Neuronal stem cell (in vitro differentiated cells): ENCODE results near the gene TAF4B.

Experiments
- DNase-seq: peaks from one replicate; pipeline ENCODE4 v3.0.0-alpha.2; 2013; ENCODE audit warnings: low spot score
- H2AFZ ChIP-seq: one replicate; pipeline ENCODE4 v1.6.1; 2013; ENCODE audit warnings: mild to moderate bottlenecking, low read length, inconsistent platforms
- H2AK5ac ChIP-seq: 2 replicates; pipeline ENCODE4 v1.6.1; 2013; ENCODE audit warnings: low read depth, mild to moderate bottlenecking, inconsistent platforms, low read length, moderate library complexity, mixed read lengths
- H2BK120ac ChIP-seq: 2 replicates; pipeline ENCODE4 v1.6.1; 2013; ENCODE audit warnings: low read depth, mild to moderate bottlenecking, inconsistent platforms, low read length, moderate library complexity, mixed read lengths
- H2BK12ac ChIP-seq: one replicate; pipeline ENCODE4 v1.6.1; 2013; ENCODE audit warnings: low read length, inconsistent platforms
- H2BK15ac ChIP-seq: 2 replicates; pipeline ENCODE4 v1.6.1; 2013; ENCODE audit warnings: mild to moderate bottlenecking, low read length, inconsistent platforms, mixed read lengths
- H2BK5ac ChIP-seq: one replicate; pipeline ENCODE4 v1.6.1; 2013; ENCODE audit warnings: inconsistent platforms, mild to moderate bottlenecking, low read length, moderate library complexity
- H3K14ac ChIP-seq: one replicate; pipeline ENCODE4 v1.6.1; 2013; ENCODE audit warnings: low read length, inconsistent platforms
- H3K18ac ChIP-seq: 2 replicates; pipeline ENCODE4 v1.6.1; 2013; ENCODE audit warnings: low read length, inconsistent platforms
- H3K23ac ChIP-seq: 2 replicates; pipeline ENCODE4 v1.6.1; 2013; ENCODE audit warnings: low read depth, mild to moderate bottlenecking, mixed read lengths, low read length, inconsistent platforms; ENCODE audit not compliant: poor library complexity
- H3K27ac ChIP-seq: replicated peaks from 3 replicates; pipeline ENCODE4 v1.5.1; 2013; ENCODE audit warnings: low read length, inconsistent platforms
- H3K27me3 ChIP-seq, 3 experiments: 2 replicates each; pipeline ENCODE4 v1.6.1; 2013; ENCODE audit warnings: low read length in 3 of 3, mild to moderate bottlenecking in 2 of 3, inconsistent platforms in 1 of 3, low read depth in 1 of 3, mixed read lengths in 1 of 3, moderate library complexity in 1 of 3; ENCODE audit not compliant: control insufficient read depth in 3 of 3, insufficient read depth in 3 of 3
- H3K36me3 ChIP-seq, 2 donors: replicated peaks in 1 of 2; 2 replicates each; pipeline ENCODE4 v1.6.1; 2013; ENCODE audit warnings: low read length in 2 of 2; ENCODE audit not compliant: control insufficient read depth in 2 of 2, insufficient read depth in 2 of 2
- H3K4ac ChIP-seq: 2 replicates; pipeline ENCODE4 v1.6.1; 2013; ENCODE audit warnings: inconsistent platforms, mild to moderate bottlenecking, low read length, moderate library complexity
- H3K4me1 ChIP-seq, 2 donors: 1 replicate in 1 of 2; 2 replicates in 1 of 2; pipeline ENCODE4 v1.6.1; 2013; ENCODE audit warnings: low read length in 2 of 2, low read depth in 1 of 2; ENCODE audit not compliant: control insufficient read depth in 2 of 2, insufficient read depth in 1 of 2
- H3K4me2 ChIP-seq: one replicate; pipeline ENCODE4 v1.6.1; 2013; ENCODE audit warnings: mild to moderate bottlenecking, low read length, inconsistent platforms; ENCODE audit not compliant: insufficient read depth, poor library complexity, severe bottlenecking
- H3K4me3 ChIP-seq, 2 donors: 2 replicates each; pipeline ENCODE4 v1.5.1; 2013; ENCODE audit warnings: low read length in 2 of 2, mild to moderate bottlenecking in 2 of 2, inconsistent platforms in 1 of 2, moderate library complexity in 1 of 2
- H3K79me1 ChIP-seq: one replicate; pipeline ENCODE4 v1.6.1; 2013; ENCODE audit warnings: low read depth, mild to moderate bottlenecking, inconsistent platforms, low read length, moderate library complexity
- H3K9ac ChIP-seq: one replicate; pipeline ENCODE4 v1.6.1; 2013; ENCODE audit warnings: mild to moderate bottlenecking, low read depth, low read length, inconsistent platforms; ENCODE audit not compliant: poor library complexity
- H3K9me3 ChIP-seq, 2 donors: replicated peaks in 1 of 2; 2 replicates each; pipeline versions ENCODE3 to v1.6.1; 2013; ENCODE audit warnings: low read length in 2 of 2, mild to moderate bottlenecking in 2 of 2, inconsistent platforms in 1 of 2, low read depth in 1 of 2, mixed read lengths in 1 of 2, moderate library complexity in 1 of 2; ENCODE audit not compliant: control insufficient read depth in 2 of 2, insufficient read depth in 1 of 2
- H4K8ac ChIP-seq: one replicate; pipeline ENCODE4 v1.6.1; 2013; ENCODE audit warnings: low read depth, mild to moderate bottlenecking, inconsistent platforms, low read length, moderate library complexity
- H4K91ac ChIP-seq: one replicate; pipeline ENCODE4 v1.6.1; 2013; ENCODE audit warnings: low read length, low read depth, mild to moderate bottlenecking, inconsistent platforms; ENCODE audit not compliant: poor library complexity
- WGBS, 2 donors: extraction: QIAGEN DNeasy Blood & Tissue Kit; methylation state at CpG; one replicate each; pipeline ENCODE4 v1.1.7; 2013; ENCODE audit warnings: missing lambda C conversion rate in 2 of 2, mixed read lengths in 1 of 2; ENCODE audit not compliant: insufficient read length in 2 of 2, insufficient replicate concordance in 1 of 2; ENCODE audit errors: extremely low coverage in 2 of 2; 5-methylcytosine and 5-hydroxymethylcytosine counted together

Gene TAF4B

DNA sequence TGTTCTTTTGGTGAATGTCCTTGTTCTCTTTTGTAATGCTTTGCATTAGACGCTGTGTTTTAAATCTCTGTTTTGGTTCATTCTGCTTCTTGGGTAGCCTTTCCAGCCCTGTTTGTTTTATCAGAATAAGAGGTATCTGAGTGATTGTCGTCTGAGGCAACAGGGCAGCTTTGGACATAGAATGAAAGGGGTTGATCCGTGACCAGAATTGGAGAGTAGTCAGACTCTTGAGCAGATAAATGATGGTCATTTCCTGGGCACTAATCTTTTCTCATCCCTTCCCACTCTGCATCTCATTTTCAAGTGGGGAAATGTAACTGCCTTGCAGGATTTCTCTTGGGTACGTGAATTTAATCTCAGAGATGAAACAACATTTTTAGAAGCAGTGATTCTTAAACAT is 61.4 kb downstream of the TAF4B start:
- Histone ChIP-seq H3K4ac (no peak overlapping the region), H2AK5ac (no peak overlapping the region), H2BK5ac (no peak overlapping the region), H3K36me3 (no peaks in the 10 kb centered on the region), H2BK12ac (no peak overlapping the region), H3K27ac (no peak overlapping the region), H3K4me1 (no peaks in the 10 kb centered on the region), H3K27me3 (no peaks in the 10 kb centered on the region), H3K18ac (no peak overlapping the region), H4K8ac (no peak overlapping the region), H3K9ac (no peak overlapping the region), H3K23ac (no peak overlapping the region), H2AFZ (no peak overlapping the region), H4K91ac (no peak overlapping the region), H2BK120ac (no peak overlapping the region), H3K79me1 (no peaks in the 10 kb centered on the region), H3K14ac (no peak overlapping the region), H2BK15ac (no peak overlapping the region), H3K4me3 (no peak overlapping the region), H3K9me3 (peaks cover 0 to 4% of the 10 kb centered on the region in 2 donors), H3K4me2 (no peak overlapping the region)
- no CpG with 5 or more reads among the region's 4 CpGs for WGBS, 2 donors
- DNase-seq, result no peak

DNA sequence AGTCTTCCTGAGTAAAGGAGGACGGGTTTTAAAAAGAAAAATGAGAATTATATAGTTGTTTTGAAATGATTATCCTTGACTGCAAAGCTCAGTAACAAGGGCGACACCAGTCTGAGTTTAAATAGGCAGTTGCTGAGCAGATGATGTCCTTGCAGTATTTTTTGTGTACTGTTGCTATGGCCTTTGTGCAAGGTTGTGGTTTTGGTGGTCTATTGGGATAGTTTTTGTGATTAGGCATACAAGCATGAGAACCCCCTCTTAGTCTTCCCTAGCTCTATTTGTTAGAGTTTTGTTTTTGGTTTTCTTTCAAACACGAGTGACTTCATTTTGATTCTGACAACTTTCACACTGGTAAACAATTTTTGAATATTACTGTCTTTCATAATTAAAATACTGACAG is 64.1 kb downstream of the TAF4B start:
- H4K91ac ChIP-seq, result no peak overlapping the region
- no peak overlapping the region for H3K4me2 ChIP-seq
- no peak overlapping the region for H3K4me3 ChIP-seq
- no peak overlapping the region for H2AK5ac ChIP-seq
- H3K9me3 ChIP-seq, result no peaks in the 10 kb centered on the region
- H3K14ac ChIP-seq, result no peak overlapping the region
- H4K8ac ChIP-seq, result no peak overlapping the region
- H3K4me1 ChIP-seq, result no peaks in the 10 kb centered on the region
- no peak overlapping the region for H3K9ac ChIP-seq
- H2BK5ac ChIP-seq, result no peak overlapping the region
- H3K23ac ChIP-seq, result no peak overlapping the region
- WGBS, 2 donors, result no CpG with 5 or more reads among the region's 3 CpGs
- no peak overlapping the region for H2BK12ac ChIP-seq
- H2BK120ac ChIP-seq, result no peak overlapping the region
- DNase-seq, result no peak
- no peak overlapping the region for H3K27ac ChIP-seq
- H3K36me3 ChIP-seq, result no peaks in the 10 kb centered on the region
- no peak overlapping the region for H2AFZ ChIP-seq
- no peaks in the 10 kb centered on the region for H3K27me3 ChIP-seq
- no peak overlapping the region for H3K18ac ChIP-seq
- H2BK15ac ChIP-seq, result no peak overlapping the region
- no peak overlapping the region for H3K4ac ChIP-seq
- no peaks in the 10 kb centered on the region for H3K79me1 ChIP-seq

DNA sequence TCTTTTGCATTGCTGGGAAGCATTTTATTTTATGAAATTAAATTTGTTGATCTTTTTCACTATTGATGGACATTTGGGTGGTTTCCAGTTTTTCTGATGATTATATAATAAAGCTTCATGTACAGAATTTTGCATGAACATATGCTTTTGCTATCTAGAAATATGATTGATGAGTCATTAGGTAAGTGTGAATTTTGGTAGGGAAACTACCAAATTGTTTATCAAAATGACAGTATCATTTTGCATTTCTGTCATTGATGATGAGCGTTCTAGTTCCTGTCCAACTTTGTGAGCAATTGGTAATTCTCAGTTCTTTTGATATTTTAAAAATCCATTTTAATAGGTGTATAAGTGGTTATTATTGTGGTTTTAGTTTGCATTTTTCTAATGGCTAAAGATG is 67.7 kb downstream of the TAF4B start:
- Histone ChIP-seq H3K79me1 (no peaks in the 10 kb centered on the region), H3K36me3 (no peaks in the 10 kb centered on the region), H2BK15ac (no peak overlapping the region), H3K18ac (no peak overlapping the region), H3K4ac (no peak overlapping the region), H2AK5ac (no peak overlapping the region), H3K9me3 (peaks cover 0 to 2% of the 10 kb centered on the region in 2 donors), H4K91ac (no peak overlapping the region), H3K4me1 (no peaks in the 10 kb centered on the region), H3K4me3 (no peak overlapping the region), H3K4me2 (no peak overlapping the region), H2BK12ac (no peak overlapping the region), H2AFZ (no peak overlapping the region), H4K8ac (no peak overlapping the region), H3K9ac (no peak overlapping the region), H3K27ac (no peak overlapping the region), H3K27me3 (no peaks in the 10 kb centered on the region), H3K14ac (no peak overlapping the region), H3K23ac (no peak overlapping the region), H2BK120ac (no peak overlapping the region), H2BK5ac (no peak overlapping the region)
- DNase-seq, result no peak
- WGBS, 2 donors, result no CpG with 5 or more reads among the region's 1 CpG

GRCh38 chr18:26298107-26298506 is 71.9 kb downstream of the TAF4B start:
- H3K4me3 ChIP-seq, result no peak overlapping the region
- no peak overlapping the region for H2BK120ac ChIP-seq
- H2BK15ac ChIP-seq, result no peak overlapping the region
- no peak overlapping the region for H4K8ac ChIP-seq
- H3K4me2 ChIP-seq, result no peak overlapping the region
- no peak overlapping the region for H2AK5ac ChIP-seq
- DNase-seq, result no peak
- no peak overlapping the region for H2BK5ac ChIP-seq
- no peak overlapping the region for H3K14ac ChIP-seq
- H3K23ac ChIP-seq, result no peak overlapping the region
- WGBS, 2 donors, result no CpG with 5 or more reads among the region's 8 CpGs
- H2AFZ ChIP-seq, result no peak overlapping the region
- no peaks in the 10 kb centered on the region for H3K4me1 ChIP-seq
- H3K9me3 ChIP-seq, result peaks cover 0 to 2% of the 10 kb centered on the region in 2 donors
- H3K79me1 ChIP-seq, result no peaks in the 10 kb centered on the region
- H4K91ac ChIP-seq, result no peak overlapping the region
- no peak overlapping the region for H3K27ac ChIP-seq
- H3K18ac ChIP-seq, result no peak overlapping the region
- H3K27me3 ChIP-seq, result no peaks in the 10 kb centered on the region
- no peak overlapping the region for H3K9ac ChIP-seq
- no peaks in the 10 kb centered on the region for H3K36me3 ChIP-seq
- no peak overlapping the region for H2BK12ac ChIP-seq
- H3K4ac ChIP-seq, result no peak overlapping the region
